ENCODE results near the gene RASGEF1C.

RASGEF1C gene

DNA sequence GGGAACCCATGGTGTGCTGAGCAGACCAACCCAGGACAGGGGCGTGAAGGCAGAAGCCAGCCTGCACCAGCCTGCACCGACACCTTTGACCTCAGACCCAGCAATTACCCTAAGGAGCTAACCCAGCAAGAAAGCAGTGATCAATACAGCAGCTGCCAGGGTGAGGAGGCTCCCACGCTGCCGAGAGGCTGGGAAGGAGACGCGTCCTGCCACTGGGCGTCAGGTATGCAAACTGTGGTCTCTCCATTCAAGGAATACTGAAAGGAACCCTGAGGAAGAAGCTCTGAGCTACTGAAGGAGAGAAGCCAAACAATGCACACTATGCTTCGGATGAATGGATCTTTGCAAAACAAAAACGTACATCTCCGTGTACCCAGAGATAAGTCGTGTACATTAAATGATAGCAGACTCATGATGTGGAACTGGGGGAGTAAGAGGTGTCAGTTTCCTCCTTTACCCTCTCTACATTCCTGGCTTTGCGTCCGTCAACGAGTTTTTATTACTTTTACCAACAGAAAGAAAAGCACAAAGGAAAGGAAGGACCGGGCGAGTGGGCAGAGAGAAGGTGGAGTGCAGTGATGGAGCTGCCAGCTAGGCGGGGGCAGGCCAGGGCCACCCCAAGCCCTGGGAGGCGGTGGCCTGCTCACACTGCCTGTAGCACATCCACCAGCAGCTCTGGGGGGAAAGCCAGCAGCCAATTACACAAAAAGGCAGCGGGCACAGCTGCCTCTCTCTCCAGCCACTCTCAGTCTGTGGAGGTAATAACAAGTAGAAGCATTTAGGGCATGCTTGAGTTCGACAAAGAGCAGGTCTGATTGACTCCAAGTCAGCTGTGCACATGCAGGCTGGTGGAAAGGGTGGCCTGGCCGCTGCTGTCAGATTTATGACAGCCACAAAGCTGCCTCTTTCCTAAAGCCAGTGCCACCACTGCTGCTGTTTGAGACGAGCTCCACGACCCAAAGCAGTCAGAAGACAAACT is 29.3 kb downstream of the RASGEF1C start:
- no peak for DNase-seq (ENCODE audit: low read depth in 2 of 2)

GRCh38 chr5:180178531-180179441 is 30.2 kb downstream of the RASGEF1C start:
- no peak for DNase-seq (ENCODE audit: low read depth in 2 of 2)

DNA sequence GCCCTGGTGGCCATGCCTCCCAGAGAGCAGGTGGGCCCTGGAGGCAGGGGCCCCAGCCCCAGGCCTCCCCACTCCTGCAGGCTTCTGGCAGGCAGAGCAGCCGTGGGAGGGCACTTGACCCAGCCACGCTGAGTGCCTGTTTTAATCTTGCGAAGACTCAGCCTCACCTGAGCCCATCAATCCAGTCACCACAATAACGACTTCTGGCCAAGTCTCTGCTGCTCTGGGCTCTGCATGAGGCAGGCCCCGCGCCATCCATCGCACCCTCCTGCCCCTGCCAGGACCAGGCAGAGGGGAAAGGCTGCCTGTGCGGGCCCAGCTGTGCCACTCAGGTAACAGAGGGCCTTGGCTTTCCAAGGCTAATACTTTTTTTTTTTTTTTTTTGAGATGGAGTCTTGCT is 32.8 kb downstream of the RASGEF1C start:
- DNase-seq (ENCODE audit: low read depth in 2 of 2) = no peak

- no peak for DNase-seq (ENCODE audit: low read depth in 2 of 2)
Measured at GRCh38 chr5:180175015-180175431, 34.0 kb downstream of the RASGEF1C start.

- DNase-seq (ENCODE audit: low read depth in 2 of 2) = no peak
Measured at GRCh38 chr5:180174587-180174972, 34.4 kb downstream of the RASGEF1C start.

DNA sequence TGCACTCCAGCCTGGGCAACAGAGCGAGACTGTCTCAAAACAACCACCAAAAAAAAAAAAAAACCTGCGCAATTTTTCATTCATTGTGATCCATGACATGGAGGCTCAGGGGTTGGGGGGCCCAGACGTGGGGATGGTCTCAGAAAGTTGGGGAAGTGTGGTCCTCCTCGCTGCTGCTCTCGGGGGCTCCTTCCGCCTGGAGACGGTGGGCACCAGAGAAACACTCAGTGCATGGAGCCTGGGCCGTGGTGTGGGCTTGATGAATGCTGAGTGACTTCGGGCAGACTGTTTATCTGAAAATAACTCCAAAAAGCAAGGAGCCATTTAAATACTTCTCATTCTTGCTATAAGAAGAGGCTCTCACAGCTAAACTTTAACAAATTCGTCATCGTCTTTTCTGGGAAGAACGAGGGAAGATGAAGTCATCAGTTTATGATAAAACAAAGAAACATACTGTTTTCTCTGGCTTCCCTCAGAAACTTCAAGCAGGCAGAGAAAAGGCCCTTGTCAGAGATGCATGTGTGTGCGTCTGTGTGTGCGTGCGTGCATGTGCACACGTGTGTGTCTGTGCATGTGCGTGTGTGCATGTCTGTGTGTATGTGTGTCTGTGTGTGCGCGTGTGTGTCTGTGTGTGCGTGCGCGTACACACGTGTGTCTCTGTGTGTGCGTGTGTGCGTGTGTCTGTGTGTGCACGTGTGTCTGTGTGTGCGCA is 35.0 kb downstream of the RASGEF1C start:
- no peak for DNase-seq (ENCODE audit: low read depth in 2 of 2)

DNA sequence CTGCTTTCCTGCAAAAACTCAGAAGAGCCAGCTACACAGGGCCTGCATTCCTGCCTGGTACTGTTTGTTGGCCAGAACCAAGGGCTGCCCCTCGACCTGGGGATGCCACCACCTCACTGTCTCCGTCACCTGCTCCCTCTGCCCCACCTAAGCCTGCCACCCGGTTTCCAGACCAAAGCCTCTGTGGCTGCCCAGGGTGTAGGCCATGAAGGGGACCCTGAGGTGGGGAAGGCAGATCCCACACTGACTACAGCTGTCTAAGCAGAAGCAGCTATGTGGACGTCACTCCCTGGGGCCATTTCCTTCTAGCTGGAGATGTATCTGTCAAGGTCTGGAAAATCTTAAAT is 35.8 kb downstream of the RASGEF1C start:
- no peak for DNase-seq (ENCODE audit: low read depth in 2 of 2)

DNA sequence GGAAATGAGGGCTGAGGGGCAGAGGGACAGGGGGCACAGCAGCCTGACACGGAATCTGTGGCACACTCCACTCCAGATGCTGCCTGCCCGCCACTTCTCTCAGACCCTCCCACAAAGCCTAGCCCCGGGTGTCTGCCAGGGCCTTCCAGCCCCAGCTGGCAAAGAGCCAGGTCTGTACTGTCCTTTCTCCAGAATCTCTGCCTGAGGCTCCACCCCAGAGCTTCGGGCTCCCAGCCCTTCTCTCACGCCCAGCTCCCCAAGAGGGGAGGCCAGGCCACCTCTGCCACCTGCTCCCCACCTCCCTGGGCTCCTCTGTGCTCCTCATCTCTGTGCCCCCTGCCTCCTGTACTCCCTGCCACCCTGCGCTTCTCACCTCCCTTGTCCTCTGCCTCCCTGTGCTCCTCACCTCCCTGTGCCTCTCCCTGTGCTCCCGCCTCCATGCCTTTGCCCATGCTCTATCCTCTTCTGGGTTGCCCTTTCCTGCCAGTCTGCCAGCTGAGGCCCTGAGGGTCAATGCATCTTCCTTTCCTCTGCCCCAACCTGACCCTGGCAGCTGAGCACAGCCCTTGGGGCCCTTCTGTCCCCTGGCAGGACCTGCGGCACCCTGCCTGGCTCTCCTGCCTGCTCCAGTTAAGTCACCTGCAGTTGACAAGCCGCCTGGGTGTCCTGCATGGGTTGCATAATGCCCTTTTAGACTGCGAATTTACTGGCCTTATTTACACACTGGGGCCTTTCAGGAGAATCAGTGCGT is 36.4 kb downstream of the RASGEF1C start:
- DNase-seq (ENCODE audit: low read depth in 2 of 2) = no peak

GRCh38 chr5:180171568-180172094 is 37.4 kb downstream of the RASGEF1C start:
- no peak for DNase-seq (ENCODE audit: low read depth in 2 of 2)

DNA sequence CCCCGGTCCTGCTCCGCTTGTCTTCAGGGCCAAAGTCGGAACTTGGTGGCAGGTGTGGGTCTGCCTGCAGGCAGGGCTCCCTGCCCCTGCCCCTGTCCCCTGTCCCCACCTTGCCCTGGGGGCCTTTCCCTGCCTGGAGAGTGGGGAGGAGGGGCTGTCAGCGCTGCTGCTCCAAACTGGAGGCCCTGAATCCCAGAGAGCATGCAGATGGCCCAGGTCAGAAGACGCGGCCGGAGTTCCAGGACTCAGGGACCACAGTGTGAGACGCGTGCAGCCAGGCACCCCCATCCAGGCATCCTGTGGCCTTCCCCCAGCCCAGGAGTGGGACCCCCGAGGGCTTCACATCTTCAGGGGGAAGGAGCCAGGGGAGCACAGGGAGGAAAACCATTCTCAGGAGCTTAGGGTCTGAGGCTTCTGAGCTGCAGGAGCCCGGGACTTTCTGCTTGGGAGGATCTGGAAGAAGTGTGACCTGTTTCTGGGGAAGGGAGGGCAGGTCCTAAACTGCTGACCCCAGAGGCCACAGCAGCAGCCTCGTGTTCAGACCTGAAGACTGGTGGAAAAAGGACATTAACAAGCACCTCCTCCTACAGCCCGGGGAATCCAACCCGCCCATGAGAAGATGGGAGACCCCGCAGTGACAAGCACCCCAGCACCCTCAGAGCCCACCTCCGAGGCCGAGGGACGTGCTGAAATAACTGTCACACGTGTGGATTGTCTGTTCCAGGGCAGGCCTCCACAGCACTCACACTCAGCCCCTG is 38.0 kb downstream of the RASGEF1C start:
- no peak for DNase-seq (ENCODE audit: low read depth in 2 of 2)

- no peak for DNase-seq (ENCODE audit: low read depth in 2 of 2)
Measured at GRCh38 chr5:180170106-180170809, 38.8 kb downstream of the RASGEF1C start.

DNA sequence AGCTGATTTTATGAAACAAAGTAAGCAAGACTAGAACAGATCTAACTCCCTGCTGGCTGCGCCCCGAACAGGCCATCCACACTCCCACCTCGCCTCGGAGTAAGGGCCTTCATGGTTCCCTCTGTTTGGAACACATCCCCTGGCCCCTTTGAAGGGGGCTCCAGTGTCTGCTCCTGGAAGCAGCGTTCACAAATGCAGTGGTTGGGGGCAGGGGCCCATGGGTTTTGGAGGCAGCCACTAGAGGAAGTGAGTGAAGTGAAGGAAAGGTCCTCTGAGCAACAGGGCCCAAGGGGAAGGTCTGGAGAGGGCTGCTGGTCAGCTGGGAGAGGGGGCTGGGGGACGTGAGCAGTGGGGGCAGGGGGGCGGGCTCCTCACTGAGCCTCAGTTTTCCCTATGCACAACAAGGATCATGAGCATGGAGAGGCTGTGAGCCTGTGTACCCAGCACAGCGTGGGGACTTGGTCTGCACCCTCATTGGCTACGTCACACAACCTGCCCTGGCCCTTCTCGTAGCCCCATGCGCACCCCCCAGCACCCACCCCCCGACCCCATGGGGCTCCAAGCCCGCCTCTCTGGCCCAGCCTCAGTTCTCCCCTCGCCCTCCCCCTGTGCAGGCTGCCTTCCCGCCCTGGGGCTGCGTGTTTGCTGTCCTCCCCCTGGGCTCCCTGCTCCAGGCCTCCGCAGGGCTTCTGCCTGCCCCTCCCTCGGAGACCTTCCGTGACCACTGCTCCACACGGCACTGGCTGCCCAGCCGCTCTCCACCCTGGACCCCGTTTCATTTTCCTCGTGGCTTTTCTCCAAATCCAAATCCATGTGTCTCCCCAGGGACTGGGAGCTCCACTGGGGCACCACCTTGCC is 39.5 kb downstream of the RASGEF1C start:
- DNase-seq (ENCODE audit: low read depth in 2 of 2) = no peak

GRCh38 chr5:180168758-180169157 is 40.3 kb downstream of the RASGEF1C start:
- DNase-seq (ENCODE audit: low read depth in 2 of 2) = no peak

- no peak for DNase-seq (ENCODE audit: low read depth in 2 of 2)
Measured at GRCh38 chr5:180166176-180166575, 42.8 kb downstream of the RASGEF1C start.

DNA sequence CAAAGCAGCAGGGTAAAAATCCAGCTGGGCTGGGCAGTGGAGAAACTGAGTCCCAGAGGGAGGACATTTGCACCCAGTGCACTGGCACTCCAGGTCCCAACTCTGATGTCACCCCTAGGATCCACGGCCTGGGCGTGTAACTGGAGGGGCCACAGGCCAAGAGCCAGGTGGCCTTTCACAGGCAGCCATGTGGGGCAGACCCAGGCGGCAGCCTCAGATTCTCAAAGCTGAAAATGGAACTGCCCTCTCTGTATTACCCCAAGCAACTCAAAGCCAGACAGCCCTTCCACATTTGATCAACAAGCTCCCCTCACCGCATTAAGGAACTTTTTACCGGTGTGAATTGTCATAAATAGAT is 46.7 kb downstream of the RASGEF1C start:
- DNase-seq (ENCODE audit: low read depth in 2 of 2) = no peak

GRCh38 chr5:180161420-180162303 is 47.3 kb downstream of the RASGEF1C start:
- no peak for DNase-seq (ENCODE audit: low read depth in 2 of 2)

GRCh38 chr5:180160789-180161188 is 48.2 kb downstream of the RASGEF1C start:
- no peak for DNase-seq (ENCODE audit: low read depth in 2 of 2)

DNA sequence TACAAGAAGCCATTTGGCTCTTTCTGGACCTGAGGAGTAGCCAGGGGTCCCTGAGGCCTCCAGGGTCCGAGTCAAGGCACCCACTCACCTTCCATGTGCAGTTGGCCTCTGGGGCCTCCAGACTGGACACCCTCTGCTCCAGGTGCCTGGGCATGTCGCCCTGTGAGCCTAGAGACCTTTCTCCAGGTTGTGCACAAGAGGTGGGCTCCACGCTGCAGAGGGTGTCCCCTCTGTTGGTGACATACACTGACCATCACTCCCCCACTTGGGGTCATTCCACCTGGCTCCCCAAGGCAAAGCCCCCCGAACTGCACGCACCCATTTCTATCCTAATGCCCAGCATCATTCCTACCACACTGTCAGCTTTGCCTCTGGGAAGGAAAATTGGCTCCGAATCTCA is 48.8 kb downstream of the RASGEF1C start:
- no peak for DNase-seq (ENCODE audit: low read depth in 2 of 2)

Data from stimulated activated CD4-positive, alpha-beta T cell treated with anti-CD3 and anti-CD28 coated beads, Interleukin-15, amount 100 ng/mL, for 48 hours (primary cell).